HFFc6 (cell line): Measurements from ENCODE around the gene GPR27. TPM values are rescaled to one million over a fixed set of nuclear protein-coding genes. Genes with fewer than 3 reads are reported as not detected.

Experiments
- DNase-seq: peaks from one replicate; pipeline ENCODE4 v3.0.0-alpha.2; 2018
- H3K27ac Mint-ChIP-seq: 2 replicates; pipeline ENCODE4 v1.8.0; 2020; ENCODE audit warnings: mild to moderate bottlenecking, mixed read lengths
- H3K27me3 Mint-ChIP-seq: 2 replicates; pipeline ENCODE4 v1.8.0; 2021; ENCODE audit warnings: mild to moderate bottlenecking, moderate library complexity, mixed read lengths; ENCODE audit not compliant: insufficient read depth
- H3K36me3 Mint-ChIP-seq: 2 replicates; pipeline ENCODE4 v1.8.0; 2021; ENCODE audit warnings: low read depth, mixed read lengths
- H3K4me1 Mint-ChIP-seq: 2 replicates; pipeline ENCODE4 v1.8.0; 2020; ENCODE audit warnings: low read depth, mixed read lengths
- H3K4me3 Mint-ChIP-seq: 2 replicates; pipeline ENCODE4 v1.8.0; 2020; ENCODE audit warnings: mild to moderate bottlenecking, moderate library complexity, mixed read lengths
- H3K9me3 Mint-ChIP-seq: 2 replicates; pipeline ENCODE4 v1.8.0; 2020; ENCODE audit warnings: mild to moderate bottlenecking, mixed read lengths
- total RNA-seq, 6 experiments: library from RNA; stranded (reverse); fragmentation: NEBNext Ultra II Directional; extraction: Animal tissue kit (Norgen Biotek cat#: 25700); gene quantifications; 2 replicates in 1 of 6; 3 replicates in 5 of 6; pipeline ENCODE4 v1.2.3, GENCODE V29; 2021
- TF ChIP-seq, protein P1 (sequence below): fragments of 200-600 bp; sonication (generic); IDR thresholded peaks from 2 replicates; pipeline ENCODE4 v1.5.0; 2021; ENCODE audit warnings: antibody characterized with exemption, mild to moderate bottlenecking

Gene GPR27
- total RNA-seq, 6 experiments from 2014 or later: not detected

DNA sequence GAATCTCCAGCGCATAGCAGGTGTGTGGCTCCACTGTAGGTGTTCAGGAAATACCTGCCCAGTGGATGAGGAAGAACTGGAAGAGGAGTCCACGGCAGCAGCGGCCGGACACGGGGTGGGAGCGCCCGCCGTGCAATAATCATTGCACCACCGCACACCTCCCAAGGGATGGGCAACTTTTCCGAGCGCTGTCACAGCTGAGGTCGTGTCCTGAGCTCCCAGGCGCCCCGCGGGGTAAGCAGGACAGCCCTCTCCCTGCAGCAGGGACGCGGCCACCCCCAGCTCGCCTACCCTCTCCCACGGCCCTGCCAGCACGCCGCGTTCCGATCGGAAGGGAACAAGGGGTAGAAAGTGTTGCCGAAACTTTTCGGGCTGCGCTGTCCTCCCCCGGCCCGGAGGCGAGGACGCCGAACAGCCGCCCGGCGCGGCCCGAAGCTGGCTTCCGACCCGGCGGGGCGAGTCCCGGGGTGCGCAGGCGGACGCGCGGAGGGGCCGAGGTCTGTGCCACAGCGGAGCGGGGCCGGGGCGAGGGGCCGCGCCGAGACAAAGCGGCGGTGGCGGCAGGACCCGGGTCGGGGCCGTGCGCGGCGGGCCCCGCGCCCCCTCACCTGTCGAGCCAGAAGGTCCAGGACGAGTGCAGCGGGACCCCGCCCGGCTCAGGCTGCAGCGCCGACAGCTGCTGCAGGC, 28.9 kb upstream of the GPR27 start:
- Mint-ChIP-seq H3K4me1 (peaks cover 12% of the 10 kb centered on the region), H3K9me3 (no peaks in the 10 kb centered on the region), H3K4me3 (peak overlapping the region; percentile 58), H3K27me3 (peaks cover 37% of the 10 kb centered on the region), H3K36me3 (no peaks in the 10 kb centered on the region), H3K27ac (no peak overlapping the region)
- no peak for DNase-seq
- TF ChIP-seq, protein P1, sequence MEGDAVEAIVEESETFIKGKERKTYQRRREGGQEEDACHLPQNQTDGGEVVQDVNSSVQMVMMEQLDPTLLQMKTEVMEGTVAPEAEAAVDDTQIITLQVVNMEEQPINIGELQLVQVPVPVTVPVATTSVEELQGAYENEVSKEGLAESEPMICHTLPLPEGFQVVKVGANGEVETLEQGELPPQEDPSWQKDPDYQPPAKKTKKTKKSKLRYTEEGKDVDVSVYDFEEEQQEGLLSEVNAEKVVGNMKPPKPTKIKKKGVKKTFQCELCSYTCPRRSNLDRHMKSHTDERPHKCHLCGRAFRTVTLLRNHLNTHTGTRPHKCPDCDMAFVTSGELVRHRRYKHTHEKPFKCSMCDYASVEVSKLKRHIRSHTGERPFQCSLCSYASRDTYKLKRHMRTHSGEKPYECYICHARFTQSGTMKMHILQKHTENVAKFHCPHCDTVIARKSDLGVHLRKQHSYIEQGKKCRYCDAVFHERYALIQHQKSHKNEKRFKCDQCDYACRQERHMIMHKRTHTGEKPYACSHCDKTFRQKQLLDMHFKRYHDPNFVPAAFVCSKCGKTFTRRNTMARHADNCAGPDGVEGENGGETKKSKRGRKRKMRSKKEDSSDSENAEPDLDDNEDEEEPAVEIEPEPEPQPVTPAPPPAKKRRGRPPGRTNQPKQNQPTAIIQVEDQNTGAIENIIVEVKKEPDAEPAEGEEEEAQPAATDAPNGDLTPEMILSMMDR: no peak

DNA sequence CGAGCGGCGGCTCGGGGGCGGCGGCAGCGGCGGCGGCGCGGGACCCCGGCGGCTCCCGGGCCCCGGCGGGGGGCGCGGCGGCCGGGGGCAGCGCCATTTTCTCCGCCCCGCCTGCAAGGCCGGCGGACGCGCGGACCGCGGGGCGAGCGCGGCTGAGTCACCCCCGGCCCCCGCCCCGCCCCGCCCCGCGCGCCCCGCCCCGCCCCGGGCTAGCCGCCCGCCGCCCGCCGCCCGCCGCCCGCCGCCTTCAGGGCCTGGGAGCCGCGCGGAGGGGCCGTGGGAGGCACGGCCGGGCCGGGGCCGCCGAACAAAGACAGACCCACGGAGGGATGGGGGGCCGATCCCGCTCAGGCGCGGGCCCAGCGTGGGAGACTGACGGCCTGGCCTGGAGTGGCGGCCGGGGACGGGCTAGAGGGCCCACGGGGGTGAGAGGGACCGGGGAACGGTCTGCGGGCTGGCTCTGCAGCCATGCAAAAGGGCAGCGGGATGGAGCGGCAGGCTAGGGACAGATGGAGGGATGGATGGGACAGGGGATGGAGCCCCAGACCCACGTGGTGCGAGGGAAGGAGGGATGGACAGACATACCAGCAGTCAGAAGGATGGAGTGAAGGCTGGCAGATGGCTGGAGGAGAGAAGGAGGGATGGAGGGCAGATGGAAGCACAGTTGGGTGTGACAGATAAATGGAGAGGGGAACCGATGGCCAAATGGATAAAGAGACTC, 28.2 kb upstream of the GPR27 start, which contains the start of gene EIF4E3:
TSS of gene EIF4E3 (minus strand) at position 132 of the 721 bp plus-strand sequence. CDS start at position 97, 35 bp downstream.
- Mint-ChIP-seq H3K4me1 (peaks cover 17% of the 10 kb centered on the region), H3K36me3 (no peaks in the 10 kb centered on the region), H3K4me3 (peak within 1 kb of the TSS; percentile 62), H3K9me3 (no peaks in the 10 kb centered on the region), H3K27me3 (peaks cover 35% of the 10 kb centered on the region), H3K27ac (no peak within 1 kb of the TSS)
- TF ChIP-seq, protein P1: no peak
- no peak for DNase-seq

DNA sequence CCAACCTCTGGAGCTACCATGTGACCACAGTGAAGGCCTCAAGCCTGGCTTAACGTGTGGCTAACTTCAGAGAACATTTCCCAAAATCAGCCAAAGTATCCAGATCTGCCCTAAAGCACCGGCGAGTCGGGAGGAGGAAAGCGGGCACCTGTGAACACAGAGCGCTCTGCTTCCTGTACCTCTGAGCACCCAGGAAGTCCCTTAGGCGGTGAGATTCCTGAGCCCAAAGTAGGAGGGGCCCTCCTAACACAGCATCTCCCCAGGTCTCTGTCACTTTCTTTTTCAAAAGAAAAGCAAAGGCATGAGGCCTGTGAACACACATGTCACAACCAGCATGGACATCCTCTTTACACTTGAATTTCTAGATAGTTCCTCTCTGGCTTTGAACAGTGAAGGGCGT, 27.5 kb upstream of the GPR27 start:
- DNase-seq: no peak
- Mint-ChIP-seq H3K27me3 (peaks cover 32% of the 10 kb centered on the region), H3K4me3 (peak overlapping the region; percentile 62; the same call in 1 of the 2 replicates), H3K27ac (no peak overlapping the region), H3K4me1 (peaks cover 17% of the 10 kb centered on the region), H3K36me3 (no peaks in the 10 kb centered on the region), H3K9me3 (no peaks in the 10 kb centered on the region)
- TF ChIP-seq, protein P1: no peak

DNA sequence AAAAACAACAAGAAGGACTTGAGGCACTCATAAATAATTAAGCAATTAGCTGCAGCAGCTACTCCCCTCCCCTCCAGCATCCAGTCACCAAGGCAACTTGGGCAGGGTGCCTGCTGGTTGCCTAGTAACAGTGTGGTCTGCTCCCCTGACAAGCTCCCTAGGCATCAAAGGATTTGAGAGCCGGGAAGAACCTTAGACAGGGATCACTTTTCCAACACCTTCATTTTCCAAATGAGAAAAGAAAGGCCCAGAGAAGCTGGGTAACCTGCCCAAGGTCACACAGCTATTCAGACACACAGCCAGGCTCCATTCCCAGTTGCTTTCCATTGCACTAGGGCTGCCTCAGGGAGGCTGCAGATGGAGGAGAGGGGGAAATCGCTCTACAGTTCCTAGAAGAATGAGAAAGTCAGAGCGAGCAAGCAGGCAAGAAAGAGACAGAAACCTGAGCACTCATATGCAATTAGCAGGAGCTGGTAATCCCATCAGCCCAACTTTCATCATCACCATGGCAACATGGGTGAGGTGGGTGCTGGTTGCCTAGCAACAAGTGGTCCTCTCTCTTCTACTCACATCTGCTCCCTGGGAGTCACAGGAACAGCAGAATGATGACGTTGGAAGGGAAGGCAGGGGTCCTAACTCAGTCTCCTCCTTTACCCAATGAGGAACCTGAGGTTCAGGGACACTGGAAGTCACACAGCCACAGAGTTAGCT, 24.9 kb upstream of the GPR27 start:
- no peak for DNase-seq
- Mint-ChIP-seq H3K4me3 (no peak overlapping the region), H3K27ac (no peak overlapping the region), H3K4me1 (peaks cover 17% of the 10 kb centered on the region), H3K27me3 (peaks cover 22% of the 10 kb centered on the region), H3K9me3 (no peaks in the 10 kb centered on the region), H3K36me3 (no peaks in the 10 kb centered on the region)
- TF ChIP-seq, protein P1: no peak

DNA sequence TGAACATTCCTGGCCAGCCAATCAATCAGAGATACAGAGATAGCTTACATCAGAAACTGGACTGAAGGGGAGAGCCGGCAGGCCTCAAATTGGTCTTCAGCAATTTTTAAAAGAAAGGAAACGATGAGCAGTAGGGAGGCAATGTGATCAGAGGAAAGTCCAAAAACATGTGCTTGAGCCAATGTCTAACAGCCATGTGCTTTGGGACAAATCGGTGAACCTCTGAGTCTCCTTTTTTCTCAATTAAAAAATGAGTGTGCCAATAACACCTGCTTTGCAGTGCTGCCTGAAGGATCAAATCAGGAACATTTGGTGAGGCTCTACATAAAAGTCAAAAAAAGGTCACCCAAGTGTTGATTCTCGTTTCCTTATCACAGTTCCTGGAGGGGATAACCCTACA, 21.0 kb upstream of the GPR27 start:
- no peak for DNase-seq
- Mint-ChIP-seq H3K27me3 (peaks cover 14% of the 10 kb centered on the region), H3K4me1 (peaks cover 10% of the 10 kb centered on the region), H3K27ac (no peak overlapping the region), H3K4me3 (no peak overlapping the region), H3K9me3 (no peaks in the 10 kb centered on the region), H3K36me3 (no peaks in the 10 kb centered on the region)
- TF ChIP-seq, protein P1: no peak
